Fibroblast of skin of scalp (primary cell): ENCODE results near the gene PLXNA4.

Experiments used
- DNase-seq: peaks from one replicate; pipeline ENCODE4 v3.0.0-alpha.2; 2013

PLXNA4 gene

DNA sequence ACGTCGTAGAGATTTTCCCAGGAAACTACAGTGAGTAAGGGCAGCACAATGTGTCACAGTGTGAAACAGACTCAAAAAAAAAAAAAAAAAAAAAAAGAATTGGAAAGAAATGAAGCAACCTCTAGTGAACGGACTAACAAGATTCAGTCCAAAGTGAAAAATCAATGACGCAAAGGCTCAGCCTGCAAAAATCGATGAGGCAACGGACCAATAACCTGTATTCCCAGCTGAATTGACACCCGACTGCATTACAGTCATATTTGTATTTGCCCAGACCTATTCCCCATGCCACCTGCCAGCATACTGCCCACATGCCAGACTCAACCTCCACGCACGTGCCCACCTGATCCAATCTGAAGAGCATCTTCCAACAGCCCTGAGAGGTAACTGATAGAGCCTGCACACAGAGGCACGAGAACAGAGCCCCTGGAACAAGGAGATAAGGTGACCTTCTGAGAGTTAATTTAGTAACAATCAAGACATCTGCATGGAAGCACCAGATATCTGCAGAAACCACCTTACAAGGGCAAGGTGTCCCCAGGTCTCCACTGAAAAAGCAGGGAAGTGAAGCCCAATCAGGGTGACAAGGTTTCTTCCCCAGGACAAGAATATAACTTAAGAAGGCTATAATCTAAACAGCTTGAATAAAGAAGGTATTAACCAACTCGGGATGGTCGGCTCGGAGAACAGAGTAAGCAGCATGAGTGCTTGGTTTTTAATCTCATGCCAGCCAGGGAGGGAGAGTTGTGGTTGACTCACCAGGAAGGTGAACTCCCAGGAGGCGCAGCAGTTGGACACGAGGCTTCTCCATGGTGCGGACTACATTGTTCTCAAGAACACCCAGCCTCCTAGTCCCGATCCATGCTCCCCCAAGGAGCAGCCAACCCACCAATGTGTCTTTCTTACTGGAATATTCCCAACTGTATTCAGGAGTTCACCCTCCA lies 48.5 kb downstream of the PLXNA4 start:
- DNase-seq = no peak

DNA sequence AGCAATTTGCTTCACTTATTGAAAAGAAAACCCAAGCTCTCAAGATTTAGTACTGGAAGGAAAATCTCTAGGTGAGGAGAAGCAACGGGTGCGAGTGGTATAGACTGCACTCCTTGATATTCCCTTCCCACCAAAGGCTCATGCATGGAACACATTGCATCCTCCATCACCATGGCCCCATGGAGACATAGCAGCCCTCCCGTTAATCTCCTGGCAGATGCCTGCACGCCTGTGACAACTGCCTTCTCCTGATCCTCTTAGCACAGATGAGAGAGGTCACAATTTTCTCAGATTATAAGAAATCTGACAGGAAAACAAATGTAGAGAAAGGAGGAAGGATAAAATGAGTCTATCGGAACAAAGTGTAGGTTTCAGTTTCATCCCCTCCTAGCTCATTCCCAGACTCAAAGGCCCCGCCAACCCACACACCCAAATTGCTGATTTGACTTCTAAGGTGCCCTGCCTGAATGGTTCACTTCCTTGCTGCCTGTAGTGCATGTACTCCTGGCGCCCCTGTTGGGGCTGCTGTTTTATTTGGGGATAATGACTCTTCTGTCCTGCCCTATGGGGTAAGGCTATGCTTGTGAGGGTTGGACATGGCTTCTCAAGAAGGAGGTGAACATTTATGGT lies 50.0 kb downstream of the PLXNA4 start:
- no peak for DNase-seq

DNA sequence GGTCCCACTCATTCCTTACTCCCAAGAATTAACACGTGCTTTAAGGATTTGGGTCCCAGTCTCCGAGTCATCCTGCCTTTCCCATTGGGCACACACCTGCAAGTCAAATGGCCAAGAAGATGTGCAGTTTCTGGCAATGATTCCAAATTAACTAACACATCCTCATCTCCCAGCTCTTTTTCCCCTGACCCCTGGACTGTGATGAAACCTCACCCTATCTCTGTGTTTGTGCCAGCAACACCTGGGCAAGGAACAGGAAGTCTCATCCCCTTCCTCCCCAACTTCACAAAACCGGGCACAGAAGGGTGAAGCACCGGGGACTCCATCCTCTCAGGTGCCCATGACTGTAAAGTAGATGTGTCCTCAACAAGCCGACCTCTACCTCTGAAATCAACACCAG lies 54.8 kb downstream of the PLXNA4 start:
- no peak for DNase-seq

DNA sequence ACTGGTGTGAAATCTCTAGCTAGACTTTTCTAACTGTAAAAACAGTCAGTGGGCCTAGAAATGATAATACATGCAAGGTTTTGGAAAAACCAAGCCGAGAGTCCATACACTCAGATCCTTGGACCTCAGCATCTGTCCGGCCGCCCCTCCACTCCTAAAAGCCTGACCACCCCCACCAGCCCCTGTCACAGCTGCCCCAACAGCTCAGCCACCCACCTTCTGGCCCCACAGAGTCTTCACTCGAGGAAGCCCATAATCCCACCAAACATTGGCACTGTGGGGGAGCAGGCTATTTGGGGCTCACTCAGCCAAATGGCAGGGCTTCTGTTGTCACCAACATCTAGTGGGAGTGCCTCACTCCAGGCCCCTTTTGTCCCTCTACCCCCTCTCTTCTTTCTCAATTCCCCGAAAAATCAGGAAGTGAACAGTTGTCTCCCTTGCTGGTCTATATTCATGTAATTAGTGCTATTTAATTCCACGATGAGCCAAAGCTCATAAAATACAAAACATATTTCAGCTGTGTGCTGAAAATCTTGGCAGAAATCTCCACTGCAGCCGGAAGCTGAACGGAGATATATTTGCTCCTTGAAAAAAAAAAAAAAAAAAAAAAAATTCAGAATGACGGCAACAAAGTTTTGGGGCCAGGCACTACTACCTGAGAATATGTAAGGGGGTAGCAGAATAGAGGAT lies 55.5 kb downstream of the PLXNA4 start:
- DNase-seq = no peak

DNA sequence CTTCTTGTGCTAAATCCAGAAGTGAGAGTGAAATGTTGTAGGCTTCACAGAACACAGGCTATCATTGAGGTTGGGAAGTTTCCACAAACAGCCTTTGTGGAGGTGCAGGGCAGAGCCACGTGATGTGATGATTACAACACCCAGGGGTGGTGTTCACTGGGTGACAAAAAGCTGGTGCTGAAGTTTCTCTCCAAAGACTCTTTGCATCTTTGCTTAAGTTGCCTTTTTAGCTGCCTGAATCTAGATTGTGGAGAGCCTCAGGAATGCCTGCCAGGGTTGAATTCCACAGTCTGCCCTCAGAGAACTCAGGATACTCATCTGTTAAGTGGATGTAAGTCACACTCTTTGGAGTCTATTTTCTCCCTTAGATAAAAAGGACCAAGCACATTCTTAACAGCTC lies 56.3 kb downstream of the PLXNA4 start:
- no peak for DNase-seq

DNA sequence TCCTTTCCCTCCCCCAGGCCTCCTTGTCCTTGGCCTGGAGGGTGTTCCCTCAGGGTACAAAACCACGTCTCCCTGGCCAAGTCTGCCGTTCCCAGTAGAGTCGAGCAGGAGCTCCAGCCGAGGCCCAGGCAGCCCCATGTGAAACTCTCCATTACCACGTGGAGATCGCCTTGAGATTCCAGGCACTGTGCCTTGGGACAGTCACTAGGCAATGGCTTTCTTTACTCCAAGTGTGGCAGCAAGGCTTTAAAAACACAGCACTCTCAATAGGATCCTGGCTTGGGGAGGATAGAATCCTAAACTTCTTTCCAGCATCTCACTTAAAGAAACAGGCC lies 57.5 kb downstream of the PLXNA4 start:
- no peak for DNase-seq

DNA sequence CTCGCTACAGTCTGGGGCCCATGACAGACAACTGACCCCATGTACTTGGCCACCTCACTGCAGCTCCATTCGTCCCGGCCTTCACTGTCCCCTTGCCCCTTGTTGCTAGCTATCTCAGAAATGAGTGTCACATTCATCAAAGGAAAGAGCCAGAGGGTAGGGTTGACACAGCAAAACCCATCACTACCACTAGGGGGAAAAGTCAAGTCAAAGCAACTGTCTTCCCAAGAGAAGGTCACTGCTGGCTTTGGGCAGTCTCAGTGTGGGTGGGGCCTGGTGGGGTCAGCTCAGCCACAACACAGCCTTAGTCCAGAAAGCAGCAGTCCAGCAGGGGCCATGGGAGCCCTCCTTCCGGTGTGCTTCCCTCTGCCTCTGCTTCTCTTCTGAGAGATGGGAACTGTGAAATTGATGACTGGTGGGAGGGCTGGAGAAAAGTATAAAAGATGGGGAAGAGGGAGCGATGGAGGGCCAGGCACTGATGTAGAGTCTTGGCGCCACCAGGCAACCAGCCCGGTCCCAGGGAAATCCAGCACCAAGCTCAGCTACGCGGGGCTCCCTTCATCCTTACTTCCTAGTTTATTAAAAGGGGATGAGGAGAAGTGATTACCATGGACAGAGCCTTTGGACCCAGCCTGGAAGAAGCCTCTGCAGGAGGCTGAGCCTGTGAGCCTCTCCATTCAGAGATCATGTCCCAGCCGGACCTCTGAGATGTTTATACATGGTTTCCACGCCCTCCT lies 58.0 kb downstream of the PLXNA4 start:
- no peak for DNase-seq

DNA sequence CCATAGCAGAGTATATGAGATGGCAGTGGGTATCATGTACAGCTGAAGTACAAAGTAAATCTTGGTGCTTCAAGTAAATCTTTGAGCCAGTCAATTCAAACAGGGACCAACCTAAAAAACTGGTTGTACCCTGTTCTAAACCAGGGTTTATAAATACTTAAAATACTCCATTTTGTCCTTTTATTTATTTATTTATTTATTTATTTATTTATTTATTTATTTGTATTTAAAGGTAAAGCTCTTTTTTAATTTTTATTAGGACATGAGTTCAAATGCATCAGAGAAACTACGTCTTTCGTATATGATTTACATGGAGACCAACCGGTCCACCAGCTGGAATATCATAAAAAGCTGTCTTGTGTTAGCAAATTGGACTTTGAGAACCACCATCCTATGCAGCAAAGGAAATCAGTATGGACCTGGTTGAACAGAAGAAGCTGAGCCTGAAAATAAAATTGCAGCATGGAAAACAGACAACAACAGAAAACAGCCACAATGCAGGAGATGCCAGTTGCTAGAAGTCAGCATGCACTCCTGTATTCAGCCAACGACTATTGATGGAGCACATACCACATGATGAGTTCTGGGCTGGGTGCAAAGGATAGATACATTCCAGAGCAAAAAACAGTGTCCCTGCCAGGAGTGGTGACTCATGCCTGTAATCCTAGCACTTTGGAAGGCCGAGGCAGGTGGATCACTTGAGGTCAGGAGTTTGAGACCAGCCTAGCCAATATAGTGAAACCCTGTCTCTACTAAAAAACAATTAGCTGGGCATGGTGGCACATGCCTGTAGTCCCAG lies 60.0 kb downstream of the PLXNA4 start:
- DNase-seq = peak; percentile 59

DNA sequence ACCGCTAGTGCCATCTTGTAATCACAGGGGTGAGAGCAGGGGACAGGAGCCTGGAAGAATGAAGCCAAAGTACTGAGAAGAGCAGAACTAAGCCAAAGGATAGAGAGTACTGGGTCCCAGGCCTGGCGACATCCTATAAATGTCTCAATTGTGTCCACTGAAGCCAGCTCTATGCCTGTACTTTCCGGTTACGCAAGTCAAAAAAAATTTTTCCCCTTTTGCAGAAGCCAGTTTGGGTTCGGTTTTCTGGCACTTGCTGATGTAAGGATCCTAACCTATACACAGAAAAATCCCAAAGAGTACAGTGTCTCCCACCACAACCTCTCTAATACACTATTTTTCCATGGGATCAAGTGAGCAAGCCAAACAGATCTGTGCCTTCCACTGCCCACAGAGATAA lies 61.1 kb downstream of the PLXNA4 start:
- DNase-seq = no peak

DNA sequence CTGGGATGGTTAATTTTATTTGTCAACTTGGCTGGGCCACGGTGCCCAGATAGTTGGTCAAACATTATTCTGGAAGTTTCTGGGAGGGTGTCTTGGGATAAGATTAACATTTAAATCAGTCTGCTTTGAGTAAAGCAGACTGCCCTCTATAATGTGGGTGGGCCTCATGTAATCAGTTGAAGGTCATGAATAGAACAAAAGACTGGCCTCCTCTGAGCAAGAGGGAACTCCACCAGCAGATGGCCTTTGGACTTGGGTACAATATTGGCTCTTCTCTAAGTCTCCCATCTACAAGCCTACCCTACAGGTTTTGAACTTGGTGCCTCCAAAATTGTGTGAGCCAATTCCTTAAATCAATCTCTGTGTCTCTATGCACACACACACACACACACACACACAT lies 61.8 kb downstream of the PLXNA4 start:
- DNase-seq = no peak

DNA sequence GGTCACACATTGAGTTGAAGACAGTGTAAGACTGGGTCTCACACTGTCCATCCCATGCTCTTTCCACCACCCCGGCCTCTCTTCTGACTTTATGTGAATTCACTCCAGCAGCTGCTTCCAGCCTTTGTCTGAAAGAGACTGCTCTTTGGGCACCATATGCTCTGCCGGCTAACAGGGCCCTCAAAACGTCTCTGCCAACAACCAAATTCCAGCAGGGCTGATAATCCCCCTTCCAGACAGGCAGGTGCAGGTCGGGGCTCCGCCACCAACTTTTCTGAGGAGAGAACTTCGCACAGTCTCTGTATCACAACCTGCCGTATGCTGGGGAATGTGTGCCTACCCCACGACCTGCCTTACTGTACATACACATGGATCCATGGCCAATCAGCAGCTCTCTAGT lies 64.3 kb downstream of the PLXNA4 start:
- no peak for DNase-seq

DNA sequence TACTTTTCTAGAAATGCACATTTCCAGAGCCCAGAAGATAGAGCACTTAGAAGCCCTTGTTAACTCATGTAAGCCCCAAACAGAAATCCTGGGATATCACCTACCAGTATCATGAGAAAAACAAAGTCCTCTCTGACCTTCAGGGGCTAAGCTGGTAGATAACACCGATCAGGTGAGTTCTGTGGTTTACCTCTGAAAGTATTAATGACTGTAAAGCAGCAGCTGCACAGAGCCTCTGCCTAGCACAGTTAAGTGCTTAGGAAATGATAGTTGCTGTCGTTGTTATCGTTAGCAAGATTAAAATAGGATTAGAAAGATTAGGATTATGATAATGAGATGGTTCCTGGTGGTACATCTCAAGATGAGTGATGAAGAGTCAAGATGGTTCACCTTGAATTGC lies 64.9 kb downstream of the PLXNA4 start:
- DNase-seq = no peak

DNA sequence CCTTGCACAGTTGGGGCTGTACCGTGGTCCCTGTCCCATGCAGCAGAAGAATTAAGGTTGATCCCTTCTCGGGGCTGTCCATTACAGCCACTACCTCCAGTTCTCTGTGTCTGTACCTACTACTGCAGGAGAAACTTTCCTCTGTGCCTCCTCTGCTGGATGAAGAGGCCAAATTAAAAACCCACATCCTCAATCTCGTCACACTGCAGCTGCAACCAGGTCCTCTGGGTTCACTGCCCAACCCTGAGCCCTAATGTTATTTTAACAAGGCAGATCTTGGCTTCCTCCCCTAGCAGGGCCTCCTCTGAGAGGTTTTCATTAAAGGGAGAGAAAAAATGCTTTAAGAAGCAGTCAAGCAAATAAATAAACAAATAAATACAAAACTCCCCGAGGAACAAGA lies 66.6 kb downstream of the PLXNA4 start:
- no peak for DNase-seq

DNA sequence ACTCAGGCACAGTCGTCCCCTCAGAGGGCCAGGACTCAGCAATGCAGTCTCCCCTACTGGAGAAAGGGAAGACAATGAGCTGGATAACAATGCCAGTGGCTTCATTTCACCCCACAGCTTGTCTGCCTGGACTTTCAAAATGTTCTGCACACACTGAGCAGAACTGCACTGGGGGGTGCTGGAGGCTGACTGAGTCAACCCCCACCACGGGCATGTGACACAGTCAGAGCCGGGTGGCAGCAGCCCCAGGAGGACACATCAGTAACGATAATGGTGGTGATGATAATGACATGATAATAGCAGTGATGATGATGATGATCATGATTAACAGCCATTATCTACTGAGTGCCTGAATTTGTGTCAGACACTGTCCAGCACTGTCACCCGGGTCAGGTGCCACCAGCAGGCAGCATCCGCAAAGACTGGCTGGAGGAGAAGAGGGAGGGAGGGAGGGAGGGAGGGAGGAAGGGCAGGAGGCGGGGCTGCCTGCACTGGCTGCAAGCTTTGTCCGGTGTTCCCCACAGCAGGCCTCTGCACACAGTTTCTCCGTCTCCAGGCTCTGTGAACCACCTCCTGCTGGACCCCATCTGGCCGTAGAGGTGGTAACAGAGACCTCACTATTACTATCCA lies 67.4 kb downstream of the PLXNA4 start:
- no peak for DNase-seq

DNA sequence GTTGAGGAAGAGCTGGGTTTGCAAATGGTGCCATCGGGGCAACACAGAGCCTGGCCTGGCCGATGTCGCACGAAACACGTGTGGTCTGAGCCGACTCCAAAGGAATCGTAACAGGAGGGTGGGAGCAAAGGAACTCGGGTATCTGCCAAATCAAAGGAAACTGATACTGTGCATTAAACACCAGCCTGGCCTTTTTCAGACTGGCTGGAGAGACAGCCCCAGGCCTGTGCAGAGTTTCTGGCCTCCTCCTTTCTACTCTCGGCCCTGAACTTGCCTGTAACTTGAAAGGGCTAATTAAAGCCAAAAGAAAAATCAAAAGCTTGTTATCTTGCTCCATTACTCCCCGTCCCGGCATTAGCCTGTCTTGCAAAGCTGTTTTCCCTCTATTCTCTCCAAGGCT lies 71.4 kb downstream of the PLXNA4 start:
- DNase-seq = no peak

DNA sequence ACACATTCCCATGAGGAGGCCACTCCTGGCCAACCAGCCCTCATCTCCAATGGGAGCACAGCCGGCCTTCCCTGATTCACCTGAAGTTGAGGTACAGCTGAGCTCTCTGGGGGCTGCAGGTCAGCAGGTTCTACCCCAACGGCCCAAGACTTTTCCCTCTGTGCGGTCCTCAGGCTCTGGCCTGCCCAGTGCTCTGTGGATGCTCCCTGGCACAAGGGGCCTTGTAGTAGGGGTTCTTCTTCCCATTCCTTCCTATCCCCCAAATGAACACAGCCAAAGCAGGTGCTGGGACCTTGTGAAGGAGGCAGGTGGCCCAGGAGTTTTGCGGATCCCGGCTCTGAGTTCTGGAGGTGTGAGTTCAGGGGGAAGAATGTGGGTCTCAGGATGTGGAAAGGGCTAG lies 72.2 kb downstream of the PLXNA4 start:
- no peak for DNase-seq

DNA sequence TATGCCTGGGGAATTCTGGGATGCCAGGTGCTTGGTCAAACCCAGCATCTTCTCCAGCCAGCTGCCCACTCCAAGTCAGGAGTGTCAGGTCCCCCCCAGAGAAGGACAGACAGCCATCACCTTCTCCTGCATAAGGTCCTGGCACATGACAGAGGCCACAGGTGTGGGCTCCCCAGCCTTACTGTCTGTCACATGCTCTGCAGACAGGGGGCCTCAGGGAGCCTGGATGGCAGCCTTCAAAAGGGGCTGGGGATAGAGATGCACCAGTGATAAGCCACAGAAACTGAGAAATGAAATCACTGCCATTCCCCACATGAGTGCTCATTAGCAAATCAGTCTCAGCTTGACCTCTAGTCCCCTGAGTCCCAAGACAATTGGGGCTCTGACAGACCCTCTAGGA lies 72.9 kb downstream of the PLXNA4 start:
- no peak for DNase-seq

DNA sequence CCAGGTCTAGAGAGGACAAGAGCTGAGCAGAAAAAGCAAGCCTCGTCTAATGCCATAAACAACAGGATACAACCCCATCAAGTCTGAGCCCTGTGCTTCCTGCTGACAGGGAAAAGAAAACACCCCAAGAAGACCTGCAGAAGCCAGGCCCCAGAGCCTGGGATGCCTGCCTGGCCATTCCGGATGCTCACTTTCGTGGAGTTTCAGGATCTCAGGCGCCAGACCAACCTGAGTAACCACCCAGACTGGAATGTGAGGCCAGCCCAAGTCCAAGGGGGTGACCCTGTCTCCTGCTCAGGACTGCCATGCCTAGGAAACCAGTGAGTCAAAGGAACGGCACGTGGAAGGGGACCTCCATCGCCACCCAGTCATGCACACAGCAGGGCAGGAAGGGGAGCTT lies 74.3 kb downstream of the PLXNA4 start:
- DNase-seq = no peak

DNA sequence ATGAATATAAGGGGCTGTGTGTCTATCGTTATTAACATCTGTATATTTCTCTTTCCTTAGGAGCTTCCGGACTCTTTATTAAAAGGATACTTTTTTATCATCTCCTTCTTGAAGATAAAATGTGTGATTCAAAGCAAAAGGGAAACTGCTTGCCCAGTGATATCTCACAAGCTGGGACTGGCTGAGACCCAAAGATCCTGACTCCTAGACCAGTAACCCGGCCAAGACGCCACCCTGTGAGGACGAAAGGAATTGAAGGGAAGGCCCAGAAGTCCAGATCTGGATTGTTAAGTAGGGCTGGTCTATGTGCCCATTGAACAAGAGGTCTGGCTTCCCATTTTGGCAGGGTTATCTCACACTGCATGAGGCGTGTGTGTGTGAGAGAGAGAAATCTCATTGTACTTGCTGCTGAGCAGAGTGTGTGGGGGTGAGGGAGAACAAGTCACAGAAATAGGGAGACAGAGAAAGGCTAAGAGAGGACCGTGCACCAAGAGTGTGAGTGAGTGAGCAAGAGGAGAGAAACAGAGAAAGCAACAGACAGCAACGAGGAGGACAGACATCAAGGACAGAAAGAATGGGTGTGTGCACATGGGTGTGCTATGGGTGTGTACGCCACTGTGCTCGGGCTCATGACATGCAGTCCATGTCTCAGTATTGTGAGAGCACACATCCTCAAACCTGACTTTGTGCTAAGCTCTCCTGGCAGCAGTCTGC lies 75.4 kb downstream of the PLXNA4 start:
- peak; percentile 31 for DNase-seq

DNA sequence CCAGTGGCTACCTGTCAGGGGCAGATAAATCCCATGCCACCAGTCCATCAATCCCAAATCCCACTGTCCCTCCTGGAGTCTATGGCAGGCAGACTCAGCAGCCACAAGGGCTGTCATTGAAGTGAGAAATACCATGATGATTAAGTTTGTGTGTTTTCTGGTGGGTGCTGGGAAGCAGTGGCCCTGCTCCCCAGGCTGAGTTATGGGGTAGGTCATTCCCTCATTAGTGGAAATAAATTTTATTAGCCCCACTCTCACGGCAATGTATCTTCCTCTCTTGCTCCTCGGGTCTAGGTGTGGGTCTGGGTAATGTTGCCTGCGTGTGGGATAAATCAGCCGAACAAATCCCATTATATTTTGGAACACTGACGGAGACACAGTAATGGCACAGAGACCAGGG lies 76.8 kb downstream of the PLXNA4 start:
- no peak for DNase-seq

DNA sequence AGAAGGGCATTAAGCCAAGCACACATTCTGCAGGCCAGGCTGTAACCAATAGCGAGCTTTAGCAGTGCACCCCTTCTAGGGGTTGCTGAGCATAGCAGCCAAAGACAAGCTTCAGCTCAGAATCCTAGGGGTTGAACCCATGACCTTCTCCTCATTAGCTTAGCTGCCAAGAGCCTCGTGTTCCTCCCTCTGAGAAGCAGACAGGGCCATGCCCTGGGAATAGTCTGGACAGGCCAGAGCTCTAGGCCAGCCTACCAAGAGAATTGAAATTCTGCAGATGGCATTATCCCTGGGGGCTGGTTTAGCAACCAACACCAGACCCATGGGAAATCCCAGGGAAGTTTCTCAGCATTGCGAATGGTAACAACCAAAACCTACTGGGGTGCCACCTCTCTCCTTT lies 77.2 kb downstream of the PLXNA4 start:
- no peak for DNase-seq
